ENCODE data around the gene CDK6.

The CDK6 gene

DNA sequence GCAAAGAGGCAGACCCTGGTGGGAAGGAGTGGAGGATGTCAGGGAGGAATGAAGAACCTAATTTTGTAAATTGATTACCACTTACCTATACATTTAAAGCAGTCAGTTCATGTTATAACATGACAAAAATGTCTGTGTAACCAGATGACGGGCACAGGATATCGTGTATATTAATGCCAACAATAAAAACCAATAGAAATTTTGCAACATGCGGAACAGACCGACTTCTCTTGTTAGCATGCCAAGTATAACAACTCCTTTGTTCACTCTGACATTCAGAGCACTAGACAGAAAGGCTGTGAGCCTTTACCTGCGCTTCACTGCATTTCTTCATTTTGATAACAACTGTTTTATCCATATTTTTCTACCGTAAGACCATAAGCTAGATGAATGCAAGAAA lies 29.9 kb downstream of the CDK6 start:
- Mint-ChIP-seq H3K36me3 (peaks cover 2% of the 10 kb centered on the region), H3K4me3 (no peak overlapping the region), H3K27me3 (no peaks in the 10 kb centered on the region), H3K27ac (no peak overlapping the region), H3K9me3 (no peaks in the 10 kb centered on the region), H3K4me1 (peaks cover 11% of the 10 kb centered on the region)
- ATAC-seq (ENCODE audit: low read depth), result no peak
- no peak for DNase-seq (ENCODE audit: low spot score in 2 of 2)

DNA sequence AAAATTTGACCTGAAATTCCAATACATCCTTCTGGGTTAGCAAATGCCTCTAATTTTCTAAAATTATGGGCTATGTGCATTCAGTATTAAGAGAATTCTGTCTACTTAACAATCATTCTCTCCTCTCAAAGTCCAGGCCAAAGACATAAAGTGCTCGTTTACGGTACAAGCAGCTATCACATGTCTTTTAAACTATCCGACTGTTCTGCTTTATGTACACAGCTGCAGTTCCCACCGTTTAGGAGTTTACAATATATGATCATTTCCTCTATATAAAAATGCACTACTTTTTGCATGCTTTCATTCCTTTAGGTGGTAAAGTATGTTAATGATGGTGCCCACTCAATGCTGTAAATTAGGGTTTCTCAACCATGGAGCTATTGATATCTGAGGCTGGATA lies 34.0 kb downstream of the CDK6 start:
- H3K9me3 Mint-ChIP-seq, result no peaks in the 10 kb centered on the region
- no peak for ATAC-seq (ENCODE audit: low read depth)
- peaks cover 2% of the 10 kb centered on the region for H3K36me3 Mint-ChIP-seq
- DNase-seq (ENCODE audit: low spot score in 2 of 2), result no peak
- no peak overlapping the region for H3K27ac Mint-ChIP-seq
- H3K27me3 Mint-ChIP-seq, result no peaks in the 10 kb centered on the region
- no peak overlapping the region for H3K4me3 Mint-ChIP-seq
- peaks cover 3% of the 10 kb centered on the region for H3K4me1 Mint-ChIP-seq

DNA sequence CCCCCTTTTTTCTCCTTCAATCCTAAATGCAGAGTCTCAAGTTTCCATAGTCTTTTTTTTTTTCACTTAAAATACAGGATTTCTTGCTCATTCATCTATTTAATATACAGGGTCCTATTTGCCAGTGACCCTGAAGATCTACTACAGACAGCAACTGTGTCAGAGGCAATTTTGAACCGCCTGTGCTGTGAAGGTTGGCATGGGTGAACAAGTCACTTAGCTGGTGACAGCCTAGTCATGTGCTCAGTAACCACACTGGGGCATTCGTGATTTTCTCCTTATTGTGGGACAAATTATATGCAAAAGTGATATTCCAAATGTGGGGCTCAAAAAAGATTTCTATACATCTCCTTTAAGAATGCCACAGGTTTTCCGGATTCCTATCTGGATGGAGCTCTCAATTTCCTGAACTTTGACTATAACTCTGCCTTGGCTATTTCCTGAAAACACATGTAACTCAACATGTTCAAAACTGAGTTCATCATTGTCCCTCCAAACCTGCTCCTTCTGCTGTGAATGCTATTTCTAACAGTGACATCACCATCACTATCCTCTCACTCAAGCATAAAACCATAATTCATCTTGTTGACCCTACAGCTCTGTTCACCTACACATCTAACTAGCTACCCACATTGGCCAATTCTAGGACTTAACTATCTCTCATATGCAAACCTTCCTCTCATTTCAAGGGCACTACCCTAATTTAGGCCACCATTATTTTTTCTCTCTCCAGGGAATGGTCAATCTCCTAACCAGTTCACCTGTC lies 36.7 kb downstream of the CDK6 start:
- H3K4me1 Mint-ChIP-seq, result peaks cover 3% of the 10 kb centered on the region
- no peaks in the 10 kb centered on the region for H3K9me3 Mint-ChIP-seq
- no peaks in the 10 kb centered on the region for H3K27me3 Mint-ChIP-seq
- no peak for ATAC-seq (ENCODE audit: low read depth)
- H3K27ac Mint-ChIP-seq, result no peak overlapping the region
- no peak overlapping the region for H3K4me3 Mint-ChIP-seq
- DNase-seq (ENCODE audit: low spot score in 2 of 2), result no peak
- H3K36me3 Mint-ChIP-seq, result peaks cover 2% of the 10 kb centered on the region

DNA sequence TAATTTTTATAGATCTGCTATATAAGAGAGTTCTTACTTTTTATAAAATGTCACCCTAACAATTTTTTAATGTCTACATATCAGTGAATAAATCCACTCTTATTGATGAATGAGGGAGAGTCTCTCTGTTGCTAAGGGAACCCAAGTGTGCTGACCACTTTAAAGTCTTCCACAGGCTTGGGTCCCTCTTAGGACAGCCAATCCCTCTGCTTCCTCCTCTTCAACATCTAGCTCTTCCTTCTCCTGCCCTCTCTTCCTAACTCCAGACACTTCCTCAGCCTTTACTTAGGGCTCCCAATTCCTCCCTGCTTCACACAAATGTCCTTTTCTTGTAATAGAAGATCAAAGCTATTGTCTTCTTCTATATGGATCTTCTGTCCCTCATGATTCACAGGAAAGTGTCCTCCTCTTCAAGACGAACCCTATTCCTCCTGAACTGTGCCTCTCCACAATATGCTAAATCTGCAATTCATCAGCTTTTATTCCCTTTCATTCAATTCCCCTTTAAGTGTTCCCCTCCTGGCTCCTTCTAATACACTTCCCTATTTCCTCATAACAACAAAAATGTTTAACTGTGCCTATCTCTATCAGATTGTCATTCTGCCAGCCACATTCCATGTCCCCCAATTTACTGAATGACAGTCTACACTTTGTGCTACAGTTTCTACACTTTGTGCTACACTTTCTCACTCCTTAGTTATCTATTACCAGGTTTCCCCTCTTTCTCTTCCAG lies 37.7 kb downstream of the CDK6 start:
- ATAC-seq (ENCODE audit: low read depth) (no peak), DNase-seq (ENCODE audit: low spot score in 2 of 2) (no peak)
- H3K9me3 Mint-ChIP-seq, result no peaks in the 10 kb centered on the region
- peaks cover 6% of the 10 kb centered on the region for H3K4me1 Mint-ChIP-seq
- no peak overlapping the region for H3K4me3 Mint-ChIP-seq
- H3K27me3 Mint-ChIP-seq, result no peaks in the 10 kb centered on the region
- H3K36me3 Mint-ChIP-seq, result peaks cover 2% of the 10 kb centered on the region
- H3K27ac Mint-ChIP-seq, result no peak overlapping the region

DNA sequence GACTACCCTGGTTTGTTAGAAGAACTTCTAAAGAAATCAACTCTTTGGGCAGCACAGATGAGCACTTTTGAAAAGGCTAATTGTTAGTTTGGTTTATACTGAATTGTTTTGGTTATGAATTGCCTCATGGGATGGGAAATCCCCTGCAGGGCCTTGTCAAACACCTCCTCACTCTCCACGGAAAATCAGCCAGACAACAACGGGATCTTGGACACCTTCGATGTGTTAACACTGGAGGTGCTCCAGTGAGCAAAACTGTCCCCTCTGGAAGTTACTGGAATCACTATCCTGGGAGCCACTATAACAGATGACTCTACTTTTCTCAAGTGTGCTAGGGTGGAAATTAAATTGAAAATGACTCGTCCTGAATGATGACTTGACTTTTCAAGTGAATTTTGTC lies 38.7 kb downstream of the CDK6 start:
- DNase-seq (ENCODE audit: low spot score in 2 of 2) (no peak), ATAC-seq (ENCODE audit: low read depth) (no peak)
- no peaks in the 10 kb centered on the region for H3K27me3 Mint-ChIP-seq
- no peaks in the 10 kb centered on the region for H3K9me3 Mint-ChIP-seq
- H3K36me3 Mint-ChIP-seq, result peaks cover under 1% of the 10 kb centered on the region
- peaks cover 4% of the 10 kb centered on the region for H3K4me1 Mint-ChIP-seq
- H3K4me3 Mint-ChIP-seq, result no peak overlapping the region
- H3K27ac Mint-ChIP-seq, result no peak overlapping the region

DNA sequence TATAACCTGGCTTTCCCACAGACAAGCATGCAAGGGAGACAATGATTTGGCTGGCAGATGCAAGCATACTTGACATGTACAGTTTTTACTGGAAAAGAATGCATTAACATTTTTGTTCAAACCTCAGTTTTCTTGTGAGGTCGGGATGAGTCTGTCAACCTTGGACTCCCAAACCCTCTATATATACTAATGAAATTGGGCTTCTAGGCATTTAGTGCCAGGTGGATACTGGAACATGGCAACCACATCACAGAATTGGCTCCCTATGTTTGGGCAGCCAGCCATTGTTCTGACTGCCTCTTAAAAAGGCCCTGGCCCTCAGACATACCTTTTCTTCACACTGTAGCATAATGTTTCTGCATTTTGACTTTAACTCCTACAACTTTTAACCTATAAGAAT lies 39.1 kb downstream of the CDK6 start:
- no peak overlapping the region for H3K4me3 Mint-ChIP-seq
- peaks cover 4% of the 10 kb centered on the region for H3K36me3 Mint-ChIP-seq
- no peak overlapping the region for H3K27ac Mint-ChIP-seq
- H3K27me3 Mint-ChIP-seq, result no peaks in the 10 kb centered on the region
- no peak for DNase-seq (ENCODE audit: low spot score in 2 of 2)
- peaks cover 7% of the 10 kb centered on the region for H3K4me1 Mint-ChIP-seq
- ATAC-seq (ENCODE audit: low read depth), result no peak
- no peaks in the 10 kb centered on the region for H3K9me3 Mint-ChIP-seq

DNA sequence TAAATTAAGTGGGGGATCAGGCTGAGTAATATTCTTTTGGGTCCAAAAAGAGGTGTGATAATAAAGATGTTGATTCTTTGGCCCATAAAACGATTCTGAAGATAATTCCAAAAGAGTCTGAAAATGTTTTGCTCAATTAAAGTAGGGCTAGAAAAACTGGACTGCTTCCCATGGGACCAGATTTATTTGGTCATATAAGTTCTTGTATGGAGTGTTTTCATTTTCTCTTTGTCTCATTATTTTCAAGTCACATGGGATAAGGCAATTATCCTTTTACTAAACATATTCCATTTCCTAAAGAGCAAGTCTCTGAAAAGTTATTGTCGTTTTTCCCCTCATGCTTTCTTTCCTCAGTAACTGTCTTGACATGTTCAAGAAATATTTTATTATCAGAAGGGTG lies 41.5 kb downstream of the CDK6 start:
- H3K27ac Mint-ChIP-seq, result no peak overlapping the region
- no peaks in the 10 kb centered on the region for H3K9me3 Mint-ChIP-seq

DNA sequence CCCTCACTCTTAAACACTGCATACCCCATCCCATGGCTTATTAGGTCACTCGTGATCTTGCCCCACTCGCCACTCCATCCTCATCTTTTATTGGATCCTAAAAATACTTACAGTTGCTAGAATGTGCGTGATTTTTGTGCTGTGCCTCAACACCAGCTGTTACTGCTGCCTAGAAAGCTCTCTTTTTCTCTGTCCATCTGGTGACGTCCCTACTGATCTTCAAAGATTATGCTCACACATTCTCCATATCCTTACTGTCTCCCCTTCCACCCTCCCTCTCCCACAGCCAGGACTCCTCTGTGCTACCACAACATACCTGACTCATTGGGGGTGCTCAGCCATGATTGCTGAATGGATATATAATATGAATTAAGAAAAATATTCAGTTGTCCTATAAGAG lies 42.0 kb downstream of the CDK6 start:
- H3K27me3 Mint-ChIP-seq, result no peaks in the 10 kb centered on the region
- H3K4me1 Mint-ChIP-seq, result peaks cover 7% of the 10 kb centered on the region
- H3K27ac Mint-ChIP-seq, result no peak overlapping the region
- no peak for DNase-seq (ENCODE audit: low spot score in 2 of 2)
- ATAC-seq (ENCODE audit: low read depth), result no peak
- no peak overlapping the region for H3K4me3 Mint-ChIP-seq
- peaks cover 8% of the 10 kb centered on the region for H3K36me3 Mint-ChIP-seq
- H3K9me3 Mint-ChIP-seq, result no peaks in the 10 kb centered on the region

More for the DNA sequence above, 41.5 kb downstream of the CDK6 start:
- Mint-ChIP-seq H3K27me3 (no peaks in the 10 kb centered on the region), H3K4me3 (no peak overlapping the region), H3K4me1 (peaks cover 7% of the 10 kb centered on the region), H3K36me3 (peaks cover 8% of the 10 kb centered on the region)
- ATAC-seq (ENCODE audit: low read depth) (no peak), DNase-seq (ENCODE audit: low spot score in 2 of 2) (no peak)

DNA sequence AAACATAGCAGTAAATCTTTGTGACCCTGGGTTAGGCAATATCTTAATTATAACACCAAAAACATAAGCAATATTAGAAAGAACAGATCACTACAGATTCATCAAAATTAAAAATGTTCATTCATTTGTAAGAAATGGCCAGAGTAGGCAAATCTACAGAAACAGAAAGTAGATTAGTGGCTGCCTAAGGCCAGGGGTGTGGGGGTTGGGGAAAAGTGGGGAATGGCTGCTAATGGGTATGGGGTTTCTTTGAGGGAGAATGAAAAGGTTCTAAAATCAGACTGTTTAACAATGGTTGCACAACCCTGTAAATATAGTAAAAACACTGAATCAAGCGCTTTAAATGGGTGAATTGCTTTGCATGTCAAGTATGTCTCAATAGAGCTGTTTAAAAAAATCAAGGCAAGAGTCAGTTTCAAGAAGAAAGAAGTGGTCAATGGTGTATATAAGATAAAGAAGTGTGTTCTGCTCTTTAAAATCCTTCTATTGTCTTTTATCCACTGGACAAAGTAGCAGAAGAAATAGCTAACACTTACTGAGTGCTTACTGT lies 42.6 kb downstream of the CDK6 start:
- Mint-ChIP-seq H3K4me3 (no peak overlapping the region), H3K9me3 (no peaks in the 10 kb centered on the region), H3K27me3 (no peaks in the 10 kb centered on the region), H3K36me3 (peaks cover 8% of the 10 kb centered on the region), H3K27ac (no peak overlapping the region), H3K4me1 (peaks cover 7% of the 10 kb centered on the region)
- DNase-seq (ENCODE audit: low spot score in 2 of 2) (no peak), ATAC-seq (ENCODE audit: low read depth) (no peak)

DNA sequence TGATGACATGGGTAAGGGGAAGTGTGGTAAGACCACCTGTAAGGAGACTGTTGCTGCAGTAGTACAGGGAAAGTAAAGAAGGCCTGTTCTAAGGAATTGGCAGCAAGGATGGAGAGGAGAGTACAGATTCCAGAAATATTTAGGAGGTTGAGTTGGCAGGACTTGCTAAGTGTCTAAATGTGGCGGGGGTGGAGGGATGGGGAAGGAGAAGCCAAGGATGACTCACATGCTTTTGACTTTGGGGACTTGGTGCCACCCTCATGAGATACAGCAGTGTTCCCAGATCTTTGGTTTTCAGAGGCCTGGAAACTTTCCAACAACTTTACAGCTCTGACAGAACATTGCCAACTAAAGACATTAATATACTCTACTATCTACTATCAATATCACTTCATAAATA lies 45.4 kb downstream of the CDK6 start:
- ATAC-seq (ENCODE audit: low read depth), result no peak
- H3K4me3 Mint-ChIP-seq, result no peak overlapping the region
- no peaks in the 10 kb centered on the region for H3K27me3 Mint-ChIP-seq
- no peak for DNase-seq (ENCODE audit: low spot score in 2 of 2)
- peaks cover 10% of the 10 kb centered on the region for H3K36me3 Mint-ChIP-seq
- peaks cover 2% of the 10 kb centered on the region for H3K9me3 Mint-ChIP-seq
- peaks cover 7% of the 10 kb centered on the region for H3K4me1 Mint-ChIP-seq
- H3K27ac Mint-ChIP-seq, result no peak overlapping the region

DNA sequence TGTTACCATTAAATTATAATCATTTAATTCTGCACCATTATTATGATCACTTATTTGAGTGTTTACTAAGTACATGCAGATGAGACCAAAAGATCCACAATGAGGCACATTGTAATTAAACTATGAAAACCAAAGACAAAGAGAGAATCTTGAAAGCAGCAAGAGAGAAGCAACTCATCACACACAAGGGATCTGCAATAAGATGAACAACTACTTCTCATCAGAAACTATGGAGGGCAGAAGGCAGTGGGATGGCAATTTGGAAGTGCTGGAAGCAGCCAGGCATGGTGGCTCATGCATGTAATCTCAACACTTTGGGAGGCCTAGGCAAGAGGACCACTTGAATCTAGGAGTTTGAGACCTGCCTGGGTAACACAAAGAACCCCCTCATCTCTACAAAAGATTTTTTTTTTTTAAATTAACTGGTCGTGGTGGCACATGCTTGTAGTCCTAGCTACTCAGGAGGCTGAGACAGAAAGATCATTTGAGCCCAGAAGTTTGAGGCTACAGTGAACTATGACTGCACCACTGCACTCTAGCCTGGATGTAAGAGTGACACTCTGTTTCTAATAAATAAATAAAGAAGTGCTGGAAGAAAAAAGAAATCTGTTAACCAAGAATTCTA lies 47.7 kb downstream of the CDK6 start:
- Mint-ChIP-seq H3K27me3 (no peaks in the 10 kb centered on the region), H3K4me1 (peaks cover 4% of the 10 kb centered on the region), H3K9me3 (peaks cover 2% of the 10 kb centered on the region), H3K27ac (no peak overlapping the region), H3K4me3 (no peak overlapping the region), H3K36me3 (peaks cover 10% of the 10 kb centered on the region)
- ATAC-seq (ENCODE audit: low read depth) (no peak), DNase-seq (ENCODE audit: low spot score in 2 of 2) (no peak)

DNA sequence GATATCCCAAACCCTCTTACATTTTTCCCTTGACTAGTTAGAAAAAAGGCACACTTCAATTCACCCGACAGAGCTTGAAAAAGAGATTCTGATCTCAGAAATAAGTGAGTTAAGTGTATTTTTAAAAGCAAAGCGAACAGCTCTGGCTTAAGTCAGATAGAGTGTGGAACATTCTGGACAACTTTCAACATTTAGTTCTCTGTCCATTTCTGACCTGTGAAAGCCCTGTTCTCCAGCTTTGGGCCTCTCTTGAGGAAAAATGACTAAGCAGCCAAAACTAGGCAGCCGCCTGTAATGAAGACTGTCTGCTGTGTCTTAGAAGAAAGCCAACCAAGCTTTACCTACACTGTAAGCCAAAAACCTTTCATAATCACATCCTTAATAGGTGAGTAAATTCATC lies 50.5 kb downstream of the CDK6 start:
- peaks cover 4% of the 10 kb centered on the region for H3K4me1 Mint-ChIP-seq

DNA sequence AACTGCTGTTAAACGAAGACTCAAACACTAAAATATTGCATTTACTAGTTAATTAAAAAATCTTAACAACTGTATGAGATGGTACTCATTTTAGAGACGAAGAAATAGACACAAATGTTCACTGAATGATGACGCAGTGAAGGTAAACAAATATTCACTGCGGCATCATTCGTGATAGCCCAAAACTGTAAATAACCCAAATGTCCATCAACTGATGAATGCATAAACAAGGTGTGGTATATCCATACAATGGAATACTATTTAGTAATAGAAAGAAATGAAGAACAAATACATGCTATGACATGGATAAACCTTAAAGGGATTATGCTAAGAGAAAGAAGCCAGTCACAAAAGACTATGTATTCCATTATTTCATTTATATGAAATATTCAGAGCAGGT lies 51.4 kb downstream of the CDK6 start:
- Mint-ChIP-seq H3K4me3 (no peak overlapping the region), H3K27ac (no peak overlapping the region), H3K27me3 (no peaks in the 10 kb centered on the region), H3K9me3 (peaks cover 2% of the 10 kb centered on the region), H3K4me1 (peaks cover 4% of the 10 kb centered on the region), H3K36me3 (peaks cover 4% of the 10 kb centered on the region)
- DNase-seq (ENCODE audit: low spot score in 2 of 2) (no peak), ATAC-seq (ENCODE audit: low read depth) (no peak)

More for the DNA sequence above, 50.5 kb downstream of the CDK6 start:
- ATAC-seq (ENCODE audit: low read depth) (no peak), DNase-seq (ENCODE audit: low spot score in 2 of 2) (no peak)
- Mint-ChIP-seq H3K27ac (no peak overlapping the region), H3K27me3 (no peaks in the 10 kb centered on the region), H3K4me3 (no peak overlapping the region), H3K9me3 (peaks cover 2% of the 10 kb centered on the region), H3K36me3 (peaks cover 7% of the 10 kb centered on the region)

Data from memory B cell (primary cell).